GM12872 (cell line): Measurements from ENCODE around the gene NOD1.

Experiments
- TF ChIP-seq, protein P1 (sequence below): IDR thresholded peaks from 3 replicates; pipeline ENCODE4 v1.5.1; 2011; ENCODE audit warnings: low read depth, mild to moderate bottlenecking, low read length, moderate library complexity; ENCODE audit not compliant: insufficient read depth

The NOD1 gene

DNA sequence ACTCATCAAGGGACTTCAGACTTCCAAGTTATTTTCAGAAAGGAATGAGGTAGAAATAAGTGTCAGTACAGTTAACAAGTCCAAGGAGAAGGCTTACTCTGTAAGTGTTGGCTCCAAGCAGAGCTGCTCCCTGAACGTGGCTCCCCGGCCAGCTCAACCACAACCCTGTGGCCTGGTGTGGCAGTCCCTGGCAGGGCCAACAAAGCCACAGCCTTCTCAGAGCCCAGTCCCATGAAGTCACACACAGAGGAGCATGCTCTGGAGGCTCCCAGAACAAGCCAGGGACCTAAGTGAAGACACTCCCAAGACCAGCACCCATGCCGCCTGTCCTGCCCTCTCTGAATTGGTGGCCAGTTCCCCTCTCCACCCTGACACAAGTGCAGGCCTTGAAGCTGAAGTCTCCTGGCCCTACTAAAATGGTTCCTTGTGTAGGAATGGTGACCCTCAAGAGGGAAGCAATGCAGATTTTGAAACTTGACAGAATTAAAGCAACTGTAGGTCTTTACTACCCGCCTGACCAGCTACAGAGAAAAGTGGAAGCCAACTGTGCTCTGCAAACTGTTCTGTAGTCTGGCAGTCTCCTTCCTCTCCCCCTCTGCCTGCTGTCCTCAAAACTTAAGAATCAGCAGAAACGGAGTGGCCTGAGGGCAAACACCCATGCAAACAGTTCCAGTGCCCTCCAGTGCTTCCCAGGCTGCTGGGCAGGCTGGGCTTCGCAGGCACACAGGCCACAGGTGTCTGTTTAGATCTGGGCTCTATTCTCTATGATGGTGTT, 51.1 kb downstream of the NOD1 start:
- TF ChIP-seq, protein P1, sequence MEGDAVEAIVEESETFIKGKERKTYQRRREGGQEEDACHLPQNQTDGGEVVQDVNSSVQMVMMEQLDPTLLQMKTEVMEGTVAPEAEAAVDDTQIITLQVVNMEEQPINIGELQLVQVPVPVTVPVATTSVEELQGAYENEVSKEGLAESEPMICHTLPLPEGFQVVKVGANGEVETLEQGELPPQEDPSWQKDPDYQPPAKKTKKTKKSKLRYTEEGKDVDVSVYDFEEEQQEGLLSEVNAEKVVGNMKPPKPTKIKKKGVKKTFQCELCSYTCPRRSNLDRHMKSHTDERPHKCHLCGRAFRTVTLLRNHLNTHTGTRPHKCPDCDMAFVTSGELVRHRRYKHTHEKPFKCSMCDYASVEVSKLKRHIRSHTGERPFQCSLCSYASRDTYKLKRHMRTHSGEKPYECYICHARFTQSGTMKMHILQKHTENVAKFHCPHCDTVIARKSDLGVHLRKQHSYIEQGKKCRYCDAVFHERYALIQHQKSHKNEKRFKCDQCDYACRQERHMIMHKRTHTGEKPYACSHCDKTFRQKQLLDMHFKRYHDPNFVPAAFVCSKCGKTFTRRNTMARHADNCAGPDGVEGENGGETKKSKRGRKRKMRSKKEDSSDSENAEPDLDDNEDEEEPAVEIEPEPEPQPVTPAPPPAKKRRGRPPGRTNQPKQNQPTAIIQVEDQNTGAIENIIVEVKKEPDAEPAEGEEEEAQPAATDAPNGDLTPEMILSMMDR = no peak

DNA sequence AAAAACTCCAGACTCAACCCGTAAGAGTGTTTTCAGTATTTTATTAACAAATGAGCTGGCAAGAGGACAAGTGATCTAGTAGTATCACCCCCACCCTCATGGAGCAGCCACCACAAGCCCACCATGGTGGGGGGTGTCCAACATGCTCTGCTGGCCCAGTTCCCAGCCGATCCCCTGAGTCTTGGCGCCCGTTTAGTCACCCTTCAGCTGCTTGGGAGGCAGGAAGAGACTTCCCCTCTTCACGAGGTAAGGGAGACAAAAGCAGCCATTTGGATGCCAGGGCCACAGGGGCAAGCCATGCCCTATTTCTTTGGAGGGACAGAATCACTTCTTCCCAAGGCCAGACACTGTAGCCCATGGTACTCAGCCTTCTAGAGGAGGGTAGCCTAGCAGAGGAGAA, 54.1 kb downstream of the NOD1 start:
- TF ChIP-seq, protein P1 = no peak

DNA sequence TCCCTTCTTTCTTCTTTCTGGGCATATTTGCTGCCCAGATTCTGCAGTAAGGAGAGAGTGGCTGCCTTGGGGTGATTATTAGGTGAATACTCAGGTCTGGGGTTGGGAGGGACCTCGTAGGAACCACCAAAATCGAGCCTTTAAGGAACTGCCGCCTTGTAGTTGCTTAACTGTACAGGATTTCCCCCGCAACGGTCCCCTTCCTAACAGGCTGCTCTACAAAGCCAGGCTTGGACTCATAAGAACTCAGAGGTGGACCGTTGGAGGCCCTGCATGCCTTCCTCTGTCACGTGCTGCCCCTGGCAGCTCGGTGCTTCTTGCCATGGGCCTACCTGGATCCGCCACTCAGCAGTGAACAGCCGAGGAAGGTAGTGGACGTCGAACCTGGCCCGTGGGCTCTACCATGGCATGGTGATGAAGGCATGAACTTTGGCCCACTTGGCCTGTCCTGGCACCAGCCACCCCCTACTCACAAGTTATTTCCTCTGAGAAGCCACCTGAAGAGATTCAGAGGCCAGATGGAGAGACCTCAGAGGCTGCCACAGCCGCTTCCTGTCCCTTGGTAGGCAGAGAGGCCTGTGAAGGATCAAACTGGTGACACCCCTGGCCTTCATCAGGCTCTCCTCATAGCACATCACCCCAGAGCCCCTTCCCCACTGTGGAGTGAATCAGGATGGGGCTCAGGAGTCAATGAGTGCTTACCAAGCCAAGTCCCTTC, 54.6 kb downstream of the NOD1 start:
- TF ChIP-seq, protein P1 = no peak

DNA sequence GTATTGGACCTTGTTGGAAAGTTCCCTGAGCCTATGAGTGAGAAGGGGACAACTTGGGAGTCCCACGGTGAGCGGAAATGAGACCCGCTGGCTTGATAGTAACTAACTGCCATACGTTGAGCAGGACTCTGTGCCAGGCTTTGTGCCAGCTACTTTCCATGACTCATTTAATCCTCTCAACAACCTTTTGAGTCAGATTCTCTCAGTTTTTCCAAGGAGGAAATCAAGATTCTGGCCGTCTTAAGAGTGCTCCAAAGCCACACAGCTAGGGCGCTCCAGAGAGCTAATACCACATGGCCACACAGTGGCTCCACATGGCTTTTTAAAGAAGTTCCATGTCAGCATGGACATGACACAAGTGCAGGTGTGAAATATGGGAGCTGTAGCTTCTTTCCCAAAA, 55.7 kb downstream of the NOD1 start:
- TF ChIP-seq, protein P1 = no peak

DNA sequence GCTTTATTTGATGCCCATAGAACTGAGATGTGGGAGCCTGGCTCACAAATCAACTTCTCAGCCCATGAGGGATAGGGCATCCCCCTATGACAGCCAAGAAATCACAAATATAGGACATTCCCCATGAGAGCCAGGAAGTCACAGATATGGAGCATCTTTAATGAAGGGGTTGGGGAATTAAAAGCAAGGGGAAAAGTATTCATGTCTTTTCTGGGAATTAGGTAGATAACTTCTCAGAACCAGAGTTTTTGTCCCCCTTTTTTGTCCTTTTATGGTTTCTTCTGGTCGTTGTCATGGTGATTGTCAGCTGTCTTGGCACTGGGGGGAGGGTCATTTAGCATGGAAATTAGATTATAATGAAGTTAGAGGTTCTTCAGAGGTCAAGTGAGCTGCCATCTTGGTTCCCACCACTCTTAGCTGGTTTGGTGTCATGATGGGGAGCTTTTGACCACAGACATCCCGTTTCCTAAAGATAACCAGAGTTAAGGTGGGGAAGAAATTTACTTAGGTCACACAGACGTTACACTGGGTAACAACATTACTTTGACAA, 56.9 kb downstream of the NOD1 start:
- TF ChIP-seq, protein P1 = no peak

DNA sequence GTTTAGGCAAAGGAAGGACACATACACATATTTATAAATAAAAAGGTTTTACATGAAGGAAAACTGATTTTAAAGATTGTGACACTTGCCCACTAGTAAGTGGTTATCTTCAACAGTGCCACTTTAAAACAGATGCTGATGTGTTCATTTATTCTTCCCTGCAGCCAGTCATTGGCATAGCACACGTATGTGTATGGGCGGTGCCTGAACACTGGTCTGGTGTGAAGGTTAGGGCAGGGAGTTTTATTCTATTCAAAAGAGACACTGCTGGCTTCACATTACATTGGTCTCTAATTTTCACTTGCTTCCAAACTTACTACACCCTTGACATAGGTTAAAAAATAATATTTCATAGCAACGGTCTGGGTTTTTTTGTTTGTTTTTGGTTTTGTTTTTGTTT, 57.9 kb downstream of the NOD1 start:
- TF ChIP-seq, protein P1 = no peak

DNA sequence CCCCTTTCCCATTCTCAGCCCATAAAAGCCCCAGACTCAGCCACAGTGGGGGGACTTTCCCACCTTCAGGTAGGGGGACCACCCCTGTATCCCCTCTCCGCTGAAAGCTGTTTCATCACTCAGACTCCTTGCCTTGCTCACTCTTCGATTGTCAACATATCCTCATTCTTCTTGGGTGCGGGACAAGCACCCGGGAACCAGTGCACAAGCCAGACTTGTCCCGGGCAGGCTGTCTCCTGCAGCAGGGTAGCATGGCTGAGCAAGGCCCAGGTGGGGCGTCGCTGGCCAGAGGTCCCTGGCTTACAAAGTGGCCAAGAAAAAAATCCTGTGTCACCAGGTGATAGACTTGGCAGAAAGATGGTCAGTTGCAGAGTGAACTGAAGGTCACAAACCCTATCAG, 64.7 kb downstream of the NOD1 start:
- TF ChIP-seq, protein P1 = no peak
